Endometrial microvascular endothelial cells (primary cell): Measurements from ENCODE around the gene TMEM120B. TPM values are rescaled to one million over a fixed set of nuclear protein-coding genes. Genes with fewer than 3 reads are reported as not detected.
"Not testable (repeated sequence)": the region's sequence is repeated elsewhere in the genome, so short reads cannot be mapped to it uniquely, and the experiment has no call there.

ENCODE experiments used
- in situ Hi-C: cut with HindIII; loops from 2 replicates; pipeline ENCODE4 v1.10.0; 2017; ENCODE audit warnings: low sequenced_read_pairs, low pct_unique_long_range_greater_than_20kb; ENCODE audit errors: inconsistent ontology term
- total RNA-seq: library from RNA; depleted of rRNA; stranded (reverse); fragments of >200 nt; gene quantifications from one replicate; pipeline ENCODE4 v1.2.3, GENCODE V29; 2015; ENCODE audit errors: inconsistent ontology term

TMEM120B gene
- total RNA-seq, 1 donor from 2014 or later, result 9.8 TPM

GRCh38 chr12:121705514-121705913, 7.0 kb upstream of the TMEM120B start:
- in situ Hi-C loops, result no loop called here

GRCh38 chr12:121708313-121709063, 4.1 kb upstream of the TMEM120B start:
- in situ Hi-C loops, result no loop called here

- in situ Hi-C loops, result not testable (repeated sequence)
Measured at GRCh38 chr12:121709064-121709424, 3.5 kb upstream of the TMEM120B start.

- in situ Hi-C loops, result no loop called here
Measured at GRCh38 chr12:121709478-121709961, 3.0 kb upstream of the TMEM120B start.

GRCh38 chr12:121711361-121712189, 977 bp upstream of the TMEM120B start:
- in situ Hi-C loops, result no loop called here

GRCh38 chr12:121712190-121712460, 427 bp upstream of the TMEM120B start:
- in situ Hi-C loops, result no loop called here

- in situ Hi-C loops, result no loop called here
Measured at GRCh38 chr12:121713257-121713777, 765 bp downstream of the TMEM120B start.

GRCh38 chr12:121713793-121714192, 1.2 kb downstream of the TMEM120B start:
- in situ Hi-C loops, result no loop called here

GRCh38 chr12:121715055-121715454, 2.5 kb downstream of the TMEM120B start:
- in situ Hi-C loops, result not testable (repeated sequence)

GRCh38 chr12:121715862-121716435, 3.4 kb downstream of the TMEM120B start:
- in situ Hi-C loops, result no loop called here

- in situ Hi-C loops, result no loop called here
Measured at GRCh38 chr12:121717041-121717699, 4.6 kb downstream of the TMEM120B start.

GRCh38 chr12:121718653-121719239, 6.2 kb downstream of the TMEM120B start:
- in situ Hi-C loops, result no loop called here

- in situ Hi-C loops, result no loop called here
Measured at GRCh38 chr12:121719926-121720414, 7.4 kb downstream of the TMEM120B start.

- in situ Hi-C loops, result no loop called here
Measured at GRCh38 chr12:121720762-121721161, 8.2 kb downstream of the TMEM120B start.

- in situ Hi-C loops, result no loop called here
Measured at GRCh38 chr12:121722511-121722910, 10.0 kb downstream of the TMEM120B start.

GRCh38 chr12:121723200-121723599, 10.6 kb downstream of the TMEM120B start:
- in situ Hi-C loops, result no loop called here

- in situ Hi-C loops, result no loop called here
Measured at GRCh38 chr12:121724925-121725324, 12.4 kb downstream of the TMEM120B start.

- in situ Hi-C loops, result no loop called here
Measured at GRCh38 chr12:121725423-121725822, 12.9 kb downstream of the TMEM120B start.

- in situ Hi-C loops, result no loop called here
Measured at GRCh38 chr12:121729021-121729420, 16.5 kb downstream of the TMEM120B start.
